Gastrocnemius medialis (tissue), 4 donors: ENCODE results near the gene ADH1B. TPM values are rescaled to one million over a fixed set of nuclear protein-coding genes. Genes with fewer than 3 reads are reported as not detected.

Source experiments
- ATAC-seq, 2 donors: fragments of 150-250 bp; one replicate each; pipeline ENCODE4 v1.9.1; 2016
- DNase-seq, 2 donors: peaks; one replicate each; pipeline ENCODE4 v3.0.0-alpha.2; 2019
- H3K27ac ChIP-seq, 4 donors: fragments of 200-600 bp; sonication (generic); 1 replicate in 1 of 4; 2 replicates in 3 of 4; pipeline ENCODE4 v1.5.1; 2016 to 2018; ENCODE audit warnings: mild to moderate bottlenecking in 2 of 4, moderate library complexity in 1 of 4
- H3K27me3 ChIP-seq, 3 donors: fragments of 200-600 bp; sonication (generic) in 2 of 3; 1 replicate in 1 of 3; 2 replicates in 2 of 3; pipeline versions ENCODE4 v1.5.1 to v1.6.0; 2016 to 2019; ENCODE audit warnings: mild to moderate bottlenecking in 1 of 3, moderate library complexity in 1 of 3
- H3K36me3 ChIP-seq, 2 donors: fragments of 200-600 bp; sonication (generic) in 1 of 2; one replicate each; pipeline ENCODE4 v1.5.1; 2017 to 2018
- H3K4me1 ChIP-seq, 2 donors: fragments of 200-600 bp; sonication (generic) in 1 of 2; one replicate each; pipeline ENCODE4 v1.5.1; 2016 to 2017; ENCODE audit warnings: mild to moderate bottlenecking in 2 of 2
- H3K4me3 ChIP-seq, 4 donors: fragments of 200-600 bp; sonication (generic) in 3 of 4; 1 replicate in 1 of 4; 2 replicates in 3 of 4; pipeline ENCODE4 v1.5.1; 2016 to 2019; ENCODE audit warnings: mild to moderate bottlenecking in 2 of 4
- H3K9me3 ChIP-seq, 3 donors: fragments of 200-600 bp; sonication (generic) in 2 of 3; 1 replicate in 1 of 3; 2 replicates in 2 of 3; pipeline ENCODE4 v1.5.1; 2016 to 2019
- POLR2A ChIP-seq, 2 donors: fragments of 450-650 bp; IDR thresholded peaks; one replicate each; pipeline ENCODE4 v1.6.1; 2017; ENCODE audit warnings: antibody characterized with exemption in 2 of 2, mild to moderate bottlenecking in 2 of 2, moderate library complexity in 2 of 2
- in situ Hi-C, 4 donors: fragments of 200-750 bp; cut with MboI; loops; one replicate each; pipeline versions ENCODE4 v1.15.0 to v1.8.0; 2017; ENCODE audit warnings: low sequenced_read_pairs in 4 of 4
- intact Hi-C: fragments of 100-400 bp; cut with DNase I; formaldehyde crosslinking; loops from one replicate; pipeline ENCODE4 v1.15.1; 2023; ENCODE audit warnings: low total_unique reads
- total RNA-seq, 4 donors: library from RNA; depleted of rRNA; stranded (reverse); fragments of >200 nt; gene quantifications; one replicate each; pipeline versions ENCODE4 v1.1.0 to v1.2.3, GENCODE V29; 2016
- TF ChIP-seq, protein P1 (sequence below), 5 experiments: fragments of 450-650 bp in 3 of 5; fragments of 200-600 bp in 2 of 5; sonication (generic) in 2 of 5; IDR thresholded peaks in 4 of 5; conservative IDR thresholded peaks in 1 of 5; 1 replicate in 4 of 5; 2 replicates in 1 of 5; pipeline ENCODE4 v1.5.1; 2016 to 2019; ENCODE audit warnings: antibody characterized with exemption in 5 of 5, mild to moderate bottlenecking in 3 of 5, moderate library complexity in 3 of 5

The ADH1B gene
- total RNA-seq, 4 donors from 2014 or later = 67.9 to 167 (median 119) TPM

DNA sequence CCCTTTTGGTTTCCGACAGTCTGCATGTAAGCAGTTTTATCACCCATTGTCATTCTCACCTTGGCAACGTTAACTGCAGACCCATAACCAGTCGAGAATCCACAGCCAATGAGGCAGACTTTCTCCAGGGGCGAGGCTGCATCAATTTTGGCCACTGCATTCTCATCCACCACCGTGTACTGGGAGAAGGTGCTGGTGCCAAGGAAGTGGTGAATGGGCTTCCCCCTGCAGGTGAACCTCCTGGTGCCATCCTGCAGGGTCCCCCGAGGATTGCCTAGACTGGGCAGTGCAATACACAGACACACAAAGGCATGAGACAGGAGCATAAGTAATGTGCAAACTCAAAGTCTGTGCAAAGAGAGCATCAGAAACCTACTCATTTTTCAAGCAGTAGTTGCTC is 5.4 kb downstream of the ADH1B start:
- Histone ChIP-seq H3K4me3 (no peak overlapping the region), H3K27me3 (no peaks in the 10 kb centered on the region), H3K36me3 (no peaks in the 10 kb centered on the region), H3K9me3 (no peaks in the 10 kb centered on the region), H3K4me1 (no peaks in the 10 kb centered on the region), H3K27ac (no peak overlapping the region)
- TF ChIP-seq, protein P1, sequence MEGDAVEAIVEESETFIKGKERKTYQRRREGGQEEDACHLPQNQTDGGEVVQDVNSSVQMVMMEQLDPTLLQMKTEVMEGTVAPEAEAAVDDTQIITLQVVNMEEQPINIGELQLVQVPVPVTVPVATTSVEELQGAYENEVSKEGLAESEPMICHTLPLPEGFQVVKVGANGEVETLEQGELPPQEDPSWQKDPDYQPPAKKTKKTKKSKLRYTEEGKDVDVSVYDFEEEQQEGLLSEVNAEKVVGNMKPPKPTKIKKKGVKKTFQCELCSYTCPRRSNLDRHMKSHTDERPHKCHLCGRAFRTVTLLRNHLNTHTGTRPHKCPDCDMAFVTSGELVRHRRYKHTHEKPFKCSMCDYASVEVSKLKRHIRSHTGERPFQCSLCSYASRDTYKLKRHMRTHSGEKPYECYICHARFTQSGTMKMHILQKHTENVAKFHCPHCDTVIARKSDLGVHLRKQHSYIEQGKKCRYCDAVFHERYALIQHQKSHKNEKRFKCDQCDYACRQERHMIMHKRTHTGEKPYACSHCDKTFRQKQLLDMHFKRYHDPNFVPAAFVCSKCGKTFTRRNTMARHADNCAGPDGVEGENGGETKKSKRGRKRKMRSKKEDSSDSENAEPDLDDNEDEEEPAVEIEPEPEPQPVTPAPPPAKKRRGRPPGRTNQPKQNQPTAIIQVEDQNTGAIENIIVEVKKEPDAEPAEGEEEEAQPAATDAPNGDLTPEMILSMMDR (IDR thresholded peaks at IDR 0.05 in 4 of 5, conservative IDR thresholded peaks at IDR 0.05 in 1 of 5) = no peak
- TF ChIP-seq POLR2A (IDR thresholded peaks at IDR 0.05) = no peak
- DNase-seq (no peak), ATAC-seq (no peak)
- in situ Hi-C loops = no loop called here
- intact Hi-C loops = no loop called here

DNA sequence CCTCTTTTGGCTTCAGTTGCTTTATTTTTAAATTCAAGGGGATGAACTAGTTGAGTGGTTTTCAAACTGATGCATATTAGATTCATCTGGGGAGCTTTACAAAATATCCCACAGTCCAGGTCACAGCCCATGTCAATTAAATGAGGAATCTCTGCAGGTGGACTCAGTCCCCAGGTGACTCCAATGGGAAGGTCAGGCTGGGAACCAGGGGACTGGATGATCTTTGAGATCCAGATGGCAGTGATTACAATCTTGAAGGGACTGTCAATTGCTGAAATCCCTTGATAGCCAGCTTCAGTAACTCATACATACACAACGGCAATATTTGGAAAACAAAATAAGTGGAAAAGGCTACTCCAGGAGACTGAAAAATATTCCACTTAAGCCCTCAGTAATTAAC is 7.0 kb downstream of the ADH1B start:
- no peak overlapping the region for H3K4me3 ChIP-seq
- intact Hi-C loops = no loop called here
- ATAC-seq = no peak

DNA sequence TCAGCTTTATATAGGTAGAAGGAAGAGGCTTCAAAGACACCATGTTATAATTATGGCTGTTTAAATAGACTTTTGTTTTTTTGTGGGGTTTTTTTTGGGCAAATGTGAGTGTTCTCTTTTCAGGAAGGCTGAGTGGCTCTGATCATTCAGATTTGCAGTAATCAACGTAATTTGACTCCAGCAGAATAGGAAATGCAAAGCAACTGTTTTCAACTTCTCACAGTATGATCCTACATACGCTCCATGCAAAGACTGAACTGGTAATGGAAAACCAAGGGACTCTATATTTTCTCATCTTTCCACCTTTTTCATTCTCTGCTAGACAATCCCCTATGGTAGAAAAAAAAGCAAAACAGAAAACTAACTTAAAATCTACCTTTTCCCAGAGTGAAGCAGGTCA is 10.8 kb downstream of the ADH1B start:
- no peak overlapping the region for H3K4me3 ChIP-seq
- no peak for ATAC-seq
- DNase-seq = no peak
- no peaks in the 10 kb centered on the region for H3K27me3 ChIP-seq
- intact Hi-C loops = no loop called here
- H3K36me3 ChIP-seq = no peaks in the 10 kb centered on the region
- no peaks in the 10 kb centered on the region for H3K4me1 ChIP-seq
- TF ChIP-seq, protein P1 (IDR thresholded peaks at IDR 0.05 in 4 of 5, conservative IDR thresholded peaks at IDR 0.05 in 1 of 5) = no peak
- no peak for TF ChIP-seq POLR2A (IDR thresholded peaks at IDR 0.05)
- H3K27ac ChIP-seq = no peak overlapping the region
- no peaks in the 10 kb centered on the region for H3K9me3 ChIP-seq
- in situ Hi-C loops = no loop called here

More for the DNA sequence above, 7.0 kb downstream of the ADH1B start:
- Histone ChIP-seq H3K27me3 (no peaks in the 10 kb centered on the region), H3K27ac (peak overlapping the region in 1 of 4 donors; percentile 35), H3K4me1 (no peaks in the 10 kb centered on the region), H3K36me3 (no peaks in the 10 kb centered on the region), H3K9me3 (no peaks in the 10 kb centered on the region)
- in situ Hi-C loops = no loop called here
- TF ChIP-seq POLR2A (IDR thresholded peaks at IDR 0.05) = no peak
- TF ChIP-seq, protein P1 (IDR thresholded peaks at IDR 0.05 in 4 of 5, conservative IDR thresholded peaks at IDR 0.05 in 1 of 5) = no peak
- DNase-seq = no peak

DNA sequence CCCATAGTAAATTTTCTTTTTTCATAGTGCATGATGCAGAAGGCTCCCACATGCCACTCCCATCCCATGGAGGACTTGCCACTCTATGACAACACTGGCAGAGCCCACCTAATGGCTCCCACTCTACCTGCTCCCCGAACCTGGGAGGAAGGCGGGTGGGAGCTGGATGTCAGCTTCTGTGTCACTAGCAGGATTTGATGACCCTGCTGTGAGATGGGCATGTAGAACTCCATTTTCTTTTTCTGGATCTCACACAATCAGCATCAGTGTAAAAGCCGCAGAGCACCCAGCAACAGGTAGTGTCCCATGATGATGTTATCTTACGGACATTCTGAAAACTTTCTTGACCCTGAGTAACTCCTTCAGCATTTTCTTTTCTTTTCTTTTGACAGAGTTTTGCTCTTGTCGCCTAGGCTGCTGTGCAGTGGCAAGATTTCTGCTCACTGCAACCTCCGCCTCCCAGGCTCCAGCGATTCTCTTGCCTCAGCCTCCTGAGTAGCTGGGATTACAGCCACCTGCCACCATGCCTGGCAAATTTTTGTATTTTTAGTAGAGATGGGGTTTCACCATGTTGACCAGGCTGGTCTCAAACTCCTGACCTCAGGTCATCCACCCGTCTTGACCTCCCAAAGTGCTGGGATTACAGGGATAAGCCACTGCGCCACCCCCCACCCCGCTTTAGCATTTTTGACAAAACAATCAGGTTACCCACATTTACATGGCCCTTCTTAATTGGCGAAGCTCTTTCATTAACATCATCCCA is 15.4 kb downstream of the ADH1B start:
- in situ Hi-C loops = no loop called here
- H3K4me1 ChIP-seq = peaks cover 5 to 11% of the 10 kb centered on the region in 2 donors
- ATAC-seq (no peak), DNase-seq (no peak)
- no peaks in the 10 kb centered on the region for H3K9me3 ChIP-seq
- intact Hi-C loops = no loop called here
- H3K27me3 ChIP-seq = no peaks in the 10 kb centered on the region
- no peaks in the 10 kb centered on the region for H3K36me3 ChIP-seq
- H3K4me3 ChIP-seq = no peak overlapping the region
- TF ChIP-seq, protein P1 (IDR thresholded peaks at IDR 0.05 in 4 of 5, conservative IDR thresholded peaks at IDR 0.05 in 1 of 5) = no peak
- TF ChIP-seq POLR2A (IDR thresholded peaks at IDR 0.05) = no peak
- H3K27ac ChIP-seq = no peak overlapping the region
